HepG2 (cell line): ENCODE results near the gene GTF2A1. TPM values are rescaled to one million over a fixed set of nuclear protein-coding genes. Genes with fewer than 3 reads are reported as not detected.

Source experiments
- BCL6 ChIP-seq: IDR thresholded peaks from 2 replicates; pipeline ENCODE4 v1.6.1; 2016; ENCODE audit warnings: missing genetic modification reagents, missing compliant biosample characterization
- DRAP1 ChIP-seq: IDR thresholded peaks from 2 replicates; pipeline ENCODE4 v1.6.1; 2016; ENCODE audit warnings: missing genetic modification reagents, missing compliant biosample characterization
- ELF4 ChIP-seq: sonication (generic); formaldehyde crosslinking; IDR thresholded peaks from 2 replicates; pipeline ENCODE4 v1.5.0; 2020; ENCODE audit warnings: missing genetic modification reagents, mild to moderate bottlenecking, moderate library complexity, borderline replicate concordance
- MED1 ChIP-seq: sonication (generic); formaldehyde crosslinking; IDR thresholded peaks from 2 replicates; pipeline ENCODE4 v1.4.0; 2020; ENCODE audit warnings: missing genetic modification reagents
- PATZ1 ChIP-seq: sonication (generic); formaldehyde crosslinking; IDR thresholded peaks from 2 replicates; pipeline ENCODE4 v1.4.0; 2020; ENCODE audit warnings: missing genetic modification reagents
- PAX8 ChIP-seq: sonication (generic); formaldehyde crosslinking; IDR thresholded peaks from 2 replicates; pipeline ENCODE4 v1.8.0; 2022; ENCODE audit warnings: mild to moderate bottlenecking, missing genetic modification reagents, borderline replicate concordance
- PRDM10 ChIP-seq: sonication (generic); formaldehyde crosslinking; IDR thresholded peaks from 2 replicates; pipeline ENCODE4 v1.4.0; 2020; ENCODE audit warnings: low read depth, missing genetic modification reagents
- RFXAP ChIP-seq: sonication (generic); formaldehyde crosslinking; IDR thresholded peaks from 2 replicates; pipeline ENCODE4 v1.4.0; 2020; ENCODE audit warnings: missing genetic modification reagents, borderline replicate concordance
- SKI ChIP-seq: fragments of 450-650 bp; IDR thresholded peaks from one replicate; pipeline ENCODE4 v1.6.1; 2018; ENCODE audit warnings: mild to moderate bottlenecking; ENCODE audit not compliant: partially characterized antibody
- STAT6 ChIP-seq: sonication (generic); formaldehyde crosslinking; IDR thresholded peaks from 2 replicates; pipeline ENCODE4 v1.4.0; 2020; ENCODE audit warnings: missing genetic modification reagents, mild to moderate bottlenecking, borderline replicate concordance
- TEAD3 ChIP-seq: optimal IDR thresholded peaks from 2 replicates; pipeline ENCODE3; 2016; ENCODE audit warnings: borderline replicate concordance
- ZMYM2 ChIP-seq: sonication (generic); formaldehyde crosslinking; IDR thresholded peaks from 2 replicates; pipeline ENCODE4 v1.8.0; 2022; ENCODE audit warnings: mild to moderate bottlenecking, missing genetic modification reagents
- ZNF124 ChIP-seq: sonication (generic); formaldehyde crosslinking; IDR thresholded peaks from 2 replicates; pipeline ENCODE4 v1.4.0; 2020; ENCODE audit warnings: missing genetic modification reagents
- ZNF251 ChIP-seq: sonication (generic); formaldehyde crosslinking; IDR thresholded peaks from 2 replicates; pipeline ENCODE4 v1.9.0; 2021; ENCODE audit warnings: mild to moderate bottlenecking, missing genetic modification reagents
- ZNF292 ChIP-seq: sonication (generic); formaldehyde crosslinking; IDR thresholded peaks from 2 replicates; pipeline ENCODE4 v1.8.1; 2022; ENCODE audit warnings: mild to moderate bottlenecking, low read depth, missing genetic modification reagents, borderline replicate concordance
- ZNF343 ChIP-seq: sonication (generic); formaldehyde crosslinking; IDR thresholded peaks from 2 replicates; pipeline ENCODE4 v1.4.0; 2020; ENCODE audit warnings: mild to moderate bottlenecking, missing genetic modification reagents
- ZNF430 ChIP-seq: sonication (generic); formaldehyde crosslinking; IDR thresholded peaks from 2 replicates; pipeline ENCODE4 v1.9.0; 2021; ENCODE audit warnings: mild to moderate bottlenecking, missing genetic modification reagents
- ZNF432 ChIP-seq: sonication (generic); formaldehyde crosslinking; IDR thresholded peaks from 2 replicates; pipeline ENCODE4 v1.5.0; 2020; ENCODE audit warnings: missing genetic modification reagents, mild to moderate bottlenecking, borderline replicate concordance
- ZNF441 ChIP-seq: sonication (generic); formaldehyde crosslinking; IDR thresholded peaks from 2 replicates; pipeline ENCODE4 v1.7.0; 2021; ENCODE audit warnings: missing genetic modification reagents, borderline replicate concordance
- ZNF652 ChIP-seq: IDR thresholded peaks from 2 replicates; pipeline ENCODE4 v1.6.1; 2016; ENCODE audit warnings: low read depth, borderline replicate concordance
- ZNF777 ChIP-seq: sonication (generic); formaldehyde crosslinking; IDR thresholded peaks from 2 replicates; pipeline ENCODE4 v1.4.0; 2020; ENCODE audit warnings: missing genetic modification reagents
- polyA plus RNA-seq, 8 experiments: library from polyadenylated mRNA; depleted of rRNA in 3 of 8; stranded (reverse) in 7 of 8; unstranded in 1 of 8; fragments of >200 nt; fragmentation: Illumina TruSeq in 4 of 8; extraction: Trizol in 4 of 8; gene quantifications; 2 replicates each; pipeline versions ENCODE4 v1.2.1 to v1.2.3, GENCODE V29; 2011 to 2016; ENCODE audit warnings: low read depth in 4 of 8, missing spikeins in 1 of 8, mixed read lengths in 1 of 8; ENCODE audit not compliant: insufficient read depth in 1 of 8
- total RNA-seq, 5 experiments: library from RNA; depleted of rRNA; stranded (reverse); fragments of >200 nt; fragmentation: Illumina TruSeq; extraction: Trizol; gene quantifications; 2 replicates each; pipeline ENCODE4 v1.2.3, GENCODE V29; 2016; ENCODE audit warnings: low read depth in 1 of 5

Gene GTF2A1
- total and polyA plus RNA-seq, 2 of the 13 experiments (the other 11 are each of a cell fraction or from before 2014, with no cell fraction given), result 14.9 to 17.5 TPM

GRCh38 chr14:81220830-81221578, at the start of gene GTF2A1 (continued):
- TF ChIP-seq ZNF441 (CRISPR knock-in tag), result peak; percentile 73; the same call in 1 of the 2 replicates
- no peak for TF ChIP-seq STAT6 (CRISPR knock-in tag)
- TF ChIP-seq ZNF430 (CRISPR knock-in tag), result peak; percentile 76
- TF ChIP-seq BCL6 (CRISPR knock-in tag), result peak; percentile 10; the same call in 1 of the 2 replicates
- no peak for TF ChIP-seq PRDM10
- TF ChIP-seq PATZ1 (CRISPR knock-in tag), result no peak
- TF ChIP-seq PAX8 (CRISPR knock-in tag), result peak; percentile 72; the same call in 1 of the 2 replicates
- TF ChIP-seq ZNF343 (CRISPR knock-in tag), result peak; percentile 86
- TF ChIP-seq ZNF652 (CRISPR knock-in tag), result 0 out of 2 replicates have a peak, but pooled peaks have one; percentile 11
- TF ChIP-seq MED1 (CRISPR knock-in tag), result peak; percentile 74
- TF ChIP-seq ZMYM2 (CRISPR knock-in tag), result peak; percentile 82
- TF ChIP-seq ELF4 (CRISPR knock-in tag), result peak; percentile 93
- peak; percentile 97 for TF ChIP-seq DRAP1 (CRISPR knock-in tag)
- TF ChIP-seq ZNF292 (CRISPR knock-in tag), result no peak
- TF ChIP-seq ZNF124 (CRISPR knock-in tag), result no peak
- peak; percentile 74; the same call in 1 of the 2 replicates for TF ChIP-seq ZNF777 (CRISPR knock-in tag)
- TF ChIP-seq SKI, result peak; percentile 77
- TF ChIP-seq TEAD3 (CRISPR knock-in tag), result peak; percentile 58
- TF ChIP-seq ZNF432 (CRISPR knock-in tag), result no peak
- peak; percentile 69 for TF ChIP-seq RFXAP (CRISPR knock-in tag)
- no peak for TF ChIP-seq ZNF251 (CRISPR knock-in tag)
